Measurements from ENCODE around the gene RAB40B.

RAB40B gene

GRCh38 chr17:82638183-82638773, 60.2 kb downstream of the RAB40B start:
- in situ Hi-C loops (cut with HindIII; ENCODE audit: low pct_ligation_motif_present, low pct_unique_long_range_greater_than_20kb, low sequenced_read_pairs): no loop called here
- no peak for DNase-seq

- in situ Hi-C loops (cut with HindIII; ENCODE audit: low pct_ligation_motif_present, low pct_unique_long_range_greater_than_20kb, low sequenced_read_pairs): no loop called here
- DNase-seq: no peak
Observed at GRCh38 chr17:82636626-82637598, 61.6 kb downstream of the RAB40B start.

- DNase-seq: no peak
- in situ Hi-C loops (cut with HindIII; ENCODE audit: low pct_ligation_motif_present, low pct_unique_long_range_greater_than_20kb, low sequenced_read_pairs): no loop called here
Observed at GRCh38 chr17:82633343-82633742, 65.2 kb downstream of the RAB40B start.

- in situ Hi-C loops (cut with HindIII; ENCODE audit: low pct_ligation_motif_present, low pct_unique_long_range_greater_than_20kb, low sequenced_read_pairs): no loop called here
- DNase-seq: no peak
Observed at GRCh38 chr17:82632451-82632850, 66.0 kb downstream of the RAB40B start.

- in situ Hi-C loops (cut with HindIII; ENCODE audit: low pct_ligation_motif_present, low pct_unique_long_range_greater_than_20kb, low sequenced_read_pairs): no loop called here
- no peak for DNase-seq
Observed at GRCh38 chr17:82631544-82631943, 67.0 kb downstream of the RAB40B start.

GRCh38 chr17:82630212-82630611, 68.3 kb downstream of the RAB40B start:
- no peak for DNase-seq
- in situ Hi-C loops (cut with HindIII; ENCODE audit: low pct_ligation_motif_present, low pct_unique_long_range_greater_than_20kb, low sequenced_read_pairs): no loop called here

GRCh38 chr17:82629748-82630147, 68.8 kb downstream of the RAB40B start:
- in situ Hi-C loops (cut with HindIII; ENCODE audit: low pct_ligation_motif_present, low pct_unique_long_range_greater_than_20kb, low sequenced_read_pairs): no loop called here
- DNase-seq: no peak

GRCh38 chr17:82627405-82627804, 71.1 kb downstream of the RAB40B start:
- in situ Hi-C loops (cut with HindIII; ENCODE audit: low pct_ligation_motif_present, low pct_unique_long_range_greater_than_20kb, low sequenced_read_pairs): no loop called here
- DNase-seq: no peak

GRCh38 chr17:82623707-82624106, 74.8 kb downstream of the RAB40B start:
- in situ Hi-C loops (cut with HindIII; ENCODE audit: low pct_ligation_motif_present, low pct_unique_long_range_greater_than_20kb, low sequenced_read_pairs): no loop called here
- DNase-seq: no peak

- in situ Hi-C loops (cut with HindIII; ENCODE audit: low pct_ligation_motif_present, low pct_unique_long_range_greater_than_20kb, low sequenced_read_pairs): no loop called here
- DNase-seq: no peak
Observed at GRCh38 chr17:82619641-82620040, 78.9 kb downstream of the RAB40B start.

- DNase-seq: no peak
- in situ Hi-C loops (cut with HindIII; ENCODE audit: low pct_ligation_motif_present, low pct_unique_long_range_greater_than_20kb, low sequenced_read_pairs): no loop called here
Observed at GRCh38 chr17:82619211-82619610, 79.3 kb downstream of the RAB40B start.

- DNase-seq: no peak
- in situ Hi-C loops (cut with HindIII; ENCODE audit: low pct_ligation_motif_present, low pct_unique_long_range_greater_than_20kb, low sequenced_read_pairs): no loop called here
Observed at GRCh38 chr17:82616021-82616711, 82.3 kb downstream of the RAB40B start.

GRCh38 chr17:82615084-82616020, 83.1 kb downstream of the RAB40B start:
- in situ Hi-C loops (cut with HindIII; ENCODE audit: low pct_ligation_motif_present, low pct_unique_long_range_greater_than_20kb, low sequenced_read_pairs): no loop called here
- DNase-seq: peak; percentile 19

GRCh38 chr17:82614095-82614631, 84.3 kb downstream of the RAB40B start:
- DNase-seq: no peak
- in situ Hi-C loops (cut with HindIII; ENCODE audit: low pct_ligation_motif_present, low pct_unique_long_range_greater_than_20kb, low sequenced_read_pairs): no loop called here

- in situ Hi-C loops (cut with HindIII; ENCODE audit: low pct_ligation_motif_present, low pct_unique_long_range_greater_than_20kb, low sequenced_read_pairs): no loop called here
- DNase-seq: peak; percentile 19
Observed at GRCh38 chr17:82613283-82614094, 85.0 kb downstream of the RAB40B start.

- DNase-seq: no peak
- in situ Hi-C loops (cut with HindIII; ENCODE audit: low pct_ligation_motif_present, low pct_unique_long_range_greater_than_20kb, low sequenced_read_pairs): no loop called here
Observed at GRCh38 chr17:82611140-82612058, 87.1 kb downstream of the RAB40B start.
